ELF-1 (cell line): Measurements from ENCODE around the gene MAP3K12.
"Not testable (repeated sequence)": the region's sequence is repeated elsewhere in the genome, so short reads cannot be mapped to it uniquely, and the experiment has no call there.

ENCODE experiments used
- DNase-seq: peaks from one replicate; pipeline ENCODE4 v3.0.0-alpha.2; 2016; ENCODE audit warnings: low read depth, low spot score

MAP3K12 gene

DNA sequence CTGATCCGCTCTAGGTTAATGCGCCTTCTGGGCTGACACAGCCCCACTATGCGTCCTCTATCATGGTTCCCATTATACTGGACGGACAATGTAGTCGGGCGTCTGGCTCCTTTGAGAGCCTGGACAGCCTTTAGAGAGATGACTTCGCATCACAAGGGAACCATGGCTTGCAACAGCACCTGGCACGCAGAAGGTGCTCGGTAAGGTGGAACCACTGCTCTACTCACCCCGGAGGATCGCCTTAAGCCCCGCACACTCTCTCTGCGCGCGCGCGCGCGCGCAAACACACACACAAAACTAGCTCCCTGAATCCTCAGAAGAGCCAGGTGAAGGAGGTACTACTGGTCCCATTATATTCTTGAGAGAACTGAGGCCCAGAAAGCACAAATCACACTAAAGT, 7.1 kb downstream of the MAP3K12 start:
- DNase-seq, result peak; percentile 67

DNA sequence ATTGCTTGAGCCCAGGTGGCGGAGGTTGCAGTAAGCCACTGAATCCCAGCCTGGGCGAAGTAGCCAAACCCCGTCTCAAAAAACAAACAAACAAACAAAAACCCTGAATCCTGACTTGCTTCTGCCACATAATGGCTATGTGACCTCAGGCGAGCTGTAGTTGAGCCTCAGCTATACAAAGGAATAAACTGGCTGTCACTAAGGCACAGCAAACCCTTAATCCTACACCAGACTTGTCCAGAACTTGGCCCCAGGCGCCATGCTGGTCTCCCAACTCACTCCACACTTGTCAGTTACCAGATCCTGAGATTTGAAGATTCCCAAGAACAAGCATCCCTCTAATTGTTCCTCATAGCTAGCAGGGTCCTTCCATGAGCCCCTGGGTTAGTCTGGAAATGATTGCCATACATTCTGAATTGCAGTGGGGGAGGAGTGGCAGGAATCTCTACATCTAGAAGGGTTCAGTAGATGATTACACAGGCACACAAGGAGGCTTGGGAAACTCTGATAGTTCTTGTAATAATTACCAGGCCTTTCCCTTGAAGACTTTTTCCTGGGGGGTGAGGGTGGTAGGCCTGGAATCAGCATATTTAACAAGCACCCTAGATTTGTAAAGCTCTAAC, 9.9 kb downstream of the MAP3K12 start:
- DNase-seq, result peak; percentile 83

DNA sequence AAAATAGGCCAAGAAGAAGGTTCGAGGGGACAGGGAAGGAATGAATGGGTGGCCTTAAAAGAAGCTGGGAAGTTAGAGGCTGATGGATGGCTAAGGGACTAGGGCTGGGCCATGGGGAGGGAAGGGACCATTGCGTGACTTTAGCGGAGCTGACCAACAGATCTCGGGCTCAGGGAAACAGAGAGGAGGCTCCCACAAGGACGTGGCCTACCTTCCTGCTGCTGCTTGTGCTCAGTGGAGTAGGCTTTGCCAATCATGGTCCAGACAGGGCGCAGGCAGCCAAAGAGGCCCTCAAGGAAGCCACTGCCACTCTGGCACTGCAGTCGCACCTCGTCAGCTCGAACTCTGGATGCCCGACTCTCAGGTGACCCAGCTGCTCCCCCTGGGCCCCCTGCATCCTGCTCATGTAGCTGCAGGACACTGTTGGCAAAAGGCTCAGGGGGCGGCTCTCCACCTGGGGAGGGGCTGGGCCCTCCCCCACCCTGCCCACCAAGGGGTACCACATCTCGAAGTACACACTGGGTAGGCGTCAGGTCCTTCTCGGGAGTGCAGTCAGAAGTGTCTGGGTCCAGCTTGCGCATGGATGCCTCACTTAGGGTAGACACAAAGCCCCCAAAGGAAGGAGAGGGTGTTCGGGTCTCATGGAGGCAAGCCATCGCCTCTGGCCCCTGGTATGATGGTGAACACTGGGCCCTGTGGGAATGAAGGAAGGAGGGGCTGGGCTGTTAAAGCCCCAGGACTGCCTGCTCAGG, 12.3 kb downstream of the MAP3K12 start:
- no peak for DNase-seq

DNA sequence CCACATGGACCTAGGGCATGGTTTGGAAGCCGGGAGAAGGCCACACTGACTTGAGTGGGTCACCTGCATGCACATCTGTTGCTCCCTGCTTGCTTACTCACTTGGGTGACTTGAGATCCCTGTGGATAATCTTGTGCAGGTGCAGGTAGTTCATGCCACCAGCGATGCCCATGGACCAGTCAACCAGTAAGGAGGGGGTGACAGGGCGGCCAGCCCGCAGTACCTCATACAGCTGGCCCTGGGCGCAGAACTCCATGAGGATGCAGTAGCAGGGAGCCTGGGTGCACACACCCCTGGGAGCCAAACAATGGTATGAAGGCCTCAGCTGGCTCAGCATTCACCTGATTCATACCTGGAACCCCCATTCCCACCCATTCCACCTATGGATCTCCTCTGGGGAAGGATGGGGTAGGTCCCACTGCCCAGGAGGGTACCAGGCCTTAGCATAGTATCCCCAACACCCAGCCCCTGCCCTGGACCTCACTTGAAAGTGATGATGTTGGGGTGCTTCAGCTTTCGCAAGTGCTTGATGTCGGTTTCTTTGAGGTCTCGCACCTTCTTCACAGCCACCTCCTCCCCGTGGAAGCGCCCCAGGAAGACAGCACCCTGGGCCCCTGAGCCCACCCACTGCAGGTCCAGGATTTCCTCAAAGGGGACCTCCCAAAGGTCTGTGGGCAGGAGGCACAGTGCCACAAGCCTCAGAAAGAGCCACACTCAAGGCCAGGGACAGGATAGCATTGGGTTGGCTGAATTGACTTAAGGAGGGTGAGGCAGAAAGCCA, 13.1 kb downstream of the MAP3K12 start:
- no peak for DNase-seq

DNA sequence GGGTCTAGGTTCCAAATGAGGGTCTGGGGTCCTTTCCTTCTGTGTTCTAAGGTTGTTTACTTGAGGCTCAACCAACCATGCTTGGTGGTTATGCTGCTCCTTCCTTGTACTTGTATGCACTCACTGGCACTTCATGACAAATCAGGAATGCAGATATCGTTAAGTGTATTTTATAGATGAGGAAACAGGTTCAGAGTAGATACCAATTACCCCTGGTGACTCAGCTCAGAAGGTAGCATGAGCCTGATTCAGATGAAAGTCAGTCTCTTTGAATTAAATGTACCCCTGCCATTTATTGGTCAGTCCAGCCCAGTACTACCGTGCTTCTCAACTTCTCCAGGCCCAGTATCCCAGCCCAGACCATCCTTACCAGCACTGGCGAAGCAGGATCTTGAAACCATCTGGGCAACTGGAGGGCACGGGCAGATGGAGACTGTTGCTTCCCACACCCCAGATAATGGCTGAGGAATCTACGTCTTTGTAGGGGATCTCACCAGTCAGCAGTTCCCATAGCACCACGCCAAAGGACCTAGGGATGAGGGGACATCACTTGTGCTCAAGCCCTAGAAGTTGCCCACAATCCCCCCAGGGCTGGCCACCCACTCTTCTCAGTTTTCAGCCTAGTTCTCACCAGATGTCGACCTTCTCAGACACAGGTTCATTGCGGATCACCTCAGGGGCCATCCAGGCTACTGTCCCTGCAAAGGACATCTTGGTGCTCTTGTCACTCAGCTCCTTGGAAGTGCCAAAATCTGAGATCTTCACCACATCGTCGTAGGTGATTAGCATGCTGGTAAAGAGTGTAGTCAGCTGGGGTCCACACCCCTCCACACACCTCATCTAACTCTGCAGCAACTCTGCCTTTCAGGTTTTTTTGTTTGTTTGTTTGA, 14.3 kb downstream of the MAP3K12 start:
- DNase-seq, result no peak

DNA sequence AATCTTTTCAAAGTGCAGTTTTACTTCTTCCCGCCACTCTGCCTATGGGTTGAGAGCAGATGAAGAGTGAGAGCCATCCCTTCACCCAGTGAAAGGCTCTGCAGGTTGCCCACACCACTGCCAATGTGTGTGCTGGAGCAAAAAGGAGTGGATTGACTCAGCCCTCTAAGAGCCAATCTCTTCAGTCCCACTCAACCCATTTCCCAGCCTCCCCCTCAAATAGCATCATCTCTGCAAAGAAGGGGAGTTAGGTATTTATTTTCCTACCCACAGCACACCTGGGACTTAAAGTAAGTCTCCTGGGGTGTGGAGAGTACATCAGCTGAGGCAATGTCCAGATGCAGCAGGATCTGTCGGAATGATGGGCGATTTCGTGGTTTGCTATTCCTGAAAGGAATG, 15.3 kb downstream of the MAP3K12 start:
- no peak for DNase-seq

DNA sequence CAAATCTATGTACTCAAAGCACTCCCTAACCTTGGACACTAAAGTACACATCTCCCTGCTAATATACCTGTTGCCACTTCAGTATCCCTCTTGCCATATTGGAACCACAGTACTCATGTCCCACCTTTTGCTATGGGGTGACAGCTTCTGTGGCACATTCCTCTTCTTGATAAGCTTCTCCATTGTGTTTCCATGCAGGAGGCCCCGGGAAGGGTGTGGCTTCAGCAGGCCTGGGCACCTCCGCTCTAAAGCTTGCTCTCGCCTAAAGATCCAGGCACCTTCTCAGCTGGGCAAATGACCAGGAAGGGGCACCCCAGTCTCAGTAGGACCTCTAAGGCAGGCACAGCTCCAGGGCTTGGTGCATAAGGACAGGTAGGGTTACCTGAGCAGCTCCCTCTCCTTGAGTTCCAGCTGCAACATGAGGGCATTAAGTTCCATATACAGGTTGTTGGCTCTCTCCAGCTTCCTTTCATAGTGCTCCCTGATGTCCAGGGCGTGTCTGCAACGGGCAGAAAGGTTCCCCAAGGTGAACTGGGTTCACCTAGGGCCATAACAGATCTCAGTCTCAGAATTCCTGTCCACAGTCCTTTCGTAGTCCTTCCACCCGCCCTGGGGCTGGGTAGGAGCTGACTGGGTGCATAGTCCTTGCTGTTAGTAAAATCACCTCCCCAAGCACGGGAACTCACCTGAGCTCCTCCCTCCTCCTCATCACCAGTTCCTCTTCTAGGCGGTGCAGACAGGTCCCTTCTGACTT, 15.9 kb downstream of the MAP3K12 start:
- DNase-seq, result peak; percentile 32

DNA sequence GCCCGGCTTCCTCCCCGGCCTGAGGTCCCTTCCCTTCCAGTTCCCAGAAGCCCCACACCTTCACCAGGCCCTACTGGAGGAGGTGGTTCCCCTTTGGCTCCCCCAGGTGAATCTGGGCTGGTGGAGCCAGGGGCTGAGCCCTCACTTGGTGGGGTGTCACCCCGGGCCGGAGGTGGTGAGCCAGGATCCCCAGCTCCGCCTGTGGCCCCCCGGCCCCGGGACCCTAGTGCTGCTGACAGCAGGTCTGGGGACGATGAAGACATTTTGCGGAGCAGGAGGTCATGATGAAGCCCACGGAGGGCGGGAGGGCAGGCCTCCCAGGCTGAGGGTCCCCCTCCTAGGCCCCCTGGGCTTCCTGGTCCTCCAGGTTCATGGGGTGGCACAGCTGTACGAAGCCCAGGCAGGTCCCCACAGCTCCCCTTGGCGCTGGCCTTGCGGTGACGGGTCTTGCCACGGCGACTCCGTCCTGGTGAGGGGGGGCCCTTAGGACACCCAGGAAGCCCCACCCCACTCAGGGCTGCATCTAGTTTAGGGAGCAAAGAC, 16.6 kb downstream of the MAP3K12 start:
- DNase-seq, result no peak

DNA sequence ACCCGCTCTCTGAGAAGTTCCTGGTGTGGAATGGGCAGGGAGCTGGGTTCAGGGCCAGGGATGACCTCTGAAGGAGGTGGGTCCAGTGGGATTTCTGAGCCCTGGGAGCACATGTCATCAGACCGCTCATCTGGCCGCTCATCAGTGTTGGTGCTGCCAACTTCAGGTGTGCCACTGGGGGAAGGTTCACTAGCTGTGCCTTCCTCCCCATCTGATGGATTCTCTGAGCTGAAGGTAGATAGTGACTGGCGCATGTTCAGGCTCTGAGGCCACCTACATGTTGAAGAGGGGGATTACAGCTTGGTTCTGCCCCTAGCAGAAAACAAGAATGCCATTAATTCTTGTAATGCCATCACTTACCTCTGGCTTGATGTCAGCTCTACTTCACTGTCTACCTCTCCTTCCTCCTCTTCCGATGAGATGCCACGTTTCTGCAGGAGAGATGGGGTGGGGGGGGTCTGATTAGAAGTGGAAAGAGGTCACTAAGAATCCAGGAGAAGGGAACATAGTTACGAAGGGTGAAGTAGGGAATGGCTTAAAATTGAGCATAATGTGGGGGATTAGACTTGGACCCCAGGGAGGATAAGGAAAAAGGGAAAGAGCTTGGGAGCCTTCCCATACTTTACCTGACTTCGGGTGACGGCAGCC, 17.2 kb downstream of the MAP3K12 start:
- peak; percentile 61 for DNase-seq

DNA sequence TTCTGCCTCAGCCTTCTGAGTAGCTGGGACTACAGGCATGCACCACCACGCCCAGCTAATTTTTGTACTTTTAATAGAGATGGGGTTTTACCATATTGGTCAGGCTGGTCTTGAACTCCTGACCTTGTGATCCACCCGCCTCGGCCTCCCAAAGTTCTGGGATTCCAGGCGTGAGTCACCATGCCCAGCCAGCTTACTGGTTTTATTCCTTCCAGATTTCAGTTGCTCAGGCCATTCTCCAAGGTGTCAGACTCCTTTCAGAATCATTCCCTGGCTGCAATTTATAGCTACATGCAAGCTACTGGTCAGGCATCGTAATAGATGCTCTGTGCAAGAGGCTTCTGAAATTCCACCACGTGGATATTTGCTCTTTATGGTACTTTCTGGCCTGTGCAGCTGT, 17.8 kb downstream of the MAP3K12 start:
- DNase-seq, result not testable (repeated sequence)

DNA sequence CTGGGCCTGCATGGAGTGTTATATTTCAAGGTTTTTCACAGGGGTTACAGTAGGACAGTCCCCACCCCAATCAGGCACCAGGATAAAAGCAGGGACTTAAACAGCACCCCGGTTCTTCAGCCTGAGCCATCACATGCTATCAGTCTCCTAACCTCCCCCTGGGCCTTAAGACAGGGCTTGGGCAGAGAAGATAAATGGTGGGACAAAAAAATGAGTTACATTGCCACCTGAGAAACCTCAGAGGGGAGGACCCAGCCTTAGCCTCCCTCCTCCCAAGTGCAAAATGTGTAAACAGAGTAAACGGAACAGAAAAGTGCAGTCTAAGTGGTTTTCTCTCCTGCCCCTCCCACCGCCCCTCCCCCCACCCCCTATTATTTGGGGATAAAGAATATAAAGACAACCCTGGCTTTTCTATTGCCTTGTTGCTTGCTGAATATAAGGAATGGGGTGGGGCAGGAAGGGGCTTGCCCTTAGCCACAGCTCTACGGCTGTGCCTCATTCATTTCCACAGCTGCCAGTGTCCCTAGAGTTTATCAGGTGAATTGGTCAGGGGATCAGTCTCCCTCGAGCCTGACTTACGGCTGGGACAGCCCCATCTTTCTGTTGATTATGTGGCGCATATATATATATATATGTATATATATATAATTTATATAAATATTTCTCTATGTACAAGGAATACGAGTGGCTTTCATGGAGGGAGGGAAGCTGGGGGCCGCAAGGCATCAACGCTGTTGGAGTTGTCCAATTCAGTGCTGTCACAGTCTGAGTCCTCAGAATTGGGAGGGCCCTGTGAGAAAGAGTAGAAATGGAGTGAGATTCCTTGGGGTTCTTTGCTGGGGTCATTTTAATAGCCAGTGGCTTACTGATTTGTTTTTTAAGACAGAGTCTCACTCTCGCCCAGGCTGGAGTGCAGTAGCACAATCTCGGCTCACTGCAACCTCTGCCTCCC, 18.5 kb downstream of the MAP3K12 start:
- DNase-seq, result no peak

DNA sequence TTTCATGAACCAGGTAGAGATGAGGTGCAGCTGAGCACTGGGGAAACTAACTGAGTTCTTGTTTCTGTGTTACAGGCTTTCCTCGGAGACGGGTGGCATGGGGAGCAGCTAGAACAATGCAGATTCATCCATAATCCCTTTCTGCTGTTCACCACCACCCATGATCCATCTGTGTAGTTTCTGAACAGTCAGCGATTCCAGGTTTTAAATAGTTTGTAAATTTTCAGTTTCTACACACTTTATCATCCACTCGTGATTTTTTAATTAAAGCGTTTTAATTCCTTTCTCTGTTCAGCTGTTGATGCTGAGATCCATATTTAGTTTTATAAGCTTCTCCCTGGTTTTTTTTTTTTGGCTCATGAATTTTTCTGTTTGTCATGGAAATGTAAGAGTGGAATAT, 19.9 kb downstream of the MAP3K12 start:
- DNase-seq, result no peak

DNA sequence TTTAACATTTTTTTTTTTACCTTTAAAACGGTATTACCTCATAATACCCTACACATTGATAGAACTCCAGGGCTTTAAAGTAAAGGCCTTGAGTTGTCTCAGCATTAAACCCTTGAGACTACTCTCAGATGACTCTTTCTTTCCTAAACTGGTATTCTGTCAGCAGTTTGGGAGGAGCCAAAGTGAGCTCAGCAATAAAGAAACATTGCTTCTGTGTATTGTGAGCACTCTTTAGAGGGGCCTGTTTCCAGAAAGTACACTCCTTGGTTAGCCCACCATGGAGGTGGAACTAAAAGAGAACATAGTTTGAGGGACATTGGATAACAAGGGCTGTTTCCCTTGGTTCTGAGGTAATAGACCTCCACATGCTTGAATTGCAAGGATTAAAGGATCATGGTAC, 20.4 kb downstream of the MAP3K12 start:
- no peak for DNase-seq

DNA sequence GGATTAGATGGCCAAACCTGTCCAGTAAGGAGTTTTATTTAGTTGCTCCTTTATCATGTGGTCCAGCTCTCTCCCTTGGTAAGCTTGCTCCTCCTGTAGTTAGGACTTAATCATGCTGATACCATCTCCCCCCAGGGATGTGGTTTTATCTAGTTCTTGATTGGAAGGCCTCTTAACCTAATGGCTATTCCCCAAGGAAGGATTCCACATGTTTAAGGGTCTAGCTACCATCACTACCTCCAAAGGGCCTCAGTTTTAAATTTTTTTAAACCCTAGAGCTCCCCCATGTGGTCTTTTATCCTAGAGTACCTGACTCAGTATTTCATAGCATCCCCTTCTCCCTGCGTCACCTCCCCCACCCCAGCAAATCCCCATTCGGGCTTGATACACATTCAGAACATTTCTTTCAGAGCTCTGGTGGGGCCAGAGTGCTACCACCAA, 22.5 kb downstream of the MAP3K12 start:
- DNase-seq, result peak; percentile 54

DNA sequence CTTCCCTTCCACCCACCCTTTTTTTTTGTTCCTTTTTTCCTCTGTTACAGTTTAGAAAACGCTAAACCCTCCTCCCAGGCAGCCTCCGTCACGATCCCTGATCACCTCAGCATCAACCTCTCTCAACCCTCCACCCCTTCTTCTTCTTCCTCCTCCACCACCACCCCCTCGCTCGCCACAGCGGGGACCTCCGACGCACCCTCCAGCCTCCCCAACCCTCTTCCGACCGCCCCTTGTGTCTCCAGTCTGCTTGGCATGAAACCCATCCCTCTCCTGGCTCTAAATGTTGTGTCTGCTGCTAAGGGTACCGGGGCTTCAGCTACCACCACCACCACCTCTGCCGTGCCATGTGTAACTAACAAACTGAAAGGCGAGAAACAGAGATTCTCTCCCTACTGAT, 24.4 kb downstream of the MAP3K12 start:
- no peak for DNase-seq

DNA sequence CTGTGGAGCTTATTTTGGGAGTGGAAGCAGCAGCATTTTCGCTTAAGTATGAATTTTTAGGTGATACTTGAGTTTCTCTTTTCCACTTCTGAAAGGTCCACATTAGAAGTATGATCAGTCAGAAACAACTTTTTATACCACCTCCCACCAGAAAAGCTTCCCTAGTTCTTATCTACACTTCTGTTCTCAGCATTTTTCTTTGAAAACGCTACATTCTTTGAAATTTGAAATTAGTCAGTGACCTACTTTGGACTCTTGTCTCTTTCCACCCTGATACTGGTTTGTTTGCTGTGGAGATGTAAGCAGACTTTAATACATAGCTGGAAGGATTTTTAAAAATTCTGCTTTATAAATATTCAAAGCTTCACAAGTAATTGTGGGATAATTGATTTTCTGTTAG, 25.2 kb downstream of the MAP3K12 start:
- no peak for DNase-seq

DNA sequence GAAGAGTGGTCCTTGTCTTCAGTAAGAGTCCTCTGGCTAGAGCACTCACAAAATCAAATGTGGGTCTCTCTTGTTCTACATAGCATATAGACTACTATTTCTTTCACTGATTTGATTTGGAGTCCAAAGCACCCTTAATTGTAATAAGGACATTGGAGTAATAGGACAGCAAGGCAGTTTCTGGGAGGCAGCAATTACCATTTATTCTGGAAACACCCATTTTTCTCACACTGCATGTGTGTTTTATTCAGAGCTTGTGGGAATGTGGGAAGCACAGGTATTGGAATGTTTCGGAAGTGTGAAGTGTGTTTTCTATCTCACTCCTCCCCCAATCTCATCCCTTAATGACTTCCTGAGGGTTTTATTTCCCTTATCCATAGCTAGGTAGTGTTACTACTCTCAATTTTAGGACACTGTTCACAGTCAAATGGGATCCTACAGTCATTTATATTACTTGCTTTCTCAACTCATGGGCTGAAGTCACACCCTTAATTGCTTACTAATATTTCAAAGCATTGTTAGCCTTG, 27.1 kb downstream of the MAP3K12 start:
- no peak for DNase-seq

DNA sequence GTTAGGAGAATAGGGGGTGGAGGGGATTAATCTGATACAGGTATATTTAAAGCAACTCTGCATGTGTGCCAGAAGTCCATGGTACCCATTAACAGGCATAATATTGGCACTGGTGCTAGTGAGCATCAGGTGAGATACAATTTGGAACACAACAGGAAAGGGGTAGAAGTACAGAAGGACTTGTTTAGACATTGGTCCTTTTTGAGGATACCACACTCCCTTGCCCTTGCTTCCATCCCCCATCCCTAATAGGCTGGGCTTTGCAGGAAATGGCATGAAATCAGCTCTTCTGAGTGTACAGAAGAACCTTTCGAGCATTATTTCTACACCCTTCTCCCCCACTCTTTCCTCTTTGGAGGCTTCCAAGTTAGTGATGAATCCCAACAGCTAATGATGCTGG, 31.0 kb downstream of the MAP3K12 start:
- DNase-seq, result no peak

DNA sequence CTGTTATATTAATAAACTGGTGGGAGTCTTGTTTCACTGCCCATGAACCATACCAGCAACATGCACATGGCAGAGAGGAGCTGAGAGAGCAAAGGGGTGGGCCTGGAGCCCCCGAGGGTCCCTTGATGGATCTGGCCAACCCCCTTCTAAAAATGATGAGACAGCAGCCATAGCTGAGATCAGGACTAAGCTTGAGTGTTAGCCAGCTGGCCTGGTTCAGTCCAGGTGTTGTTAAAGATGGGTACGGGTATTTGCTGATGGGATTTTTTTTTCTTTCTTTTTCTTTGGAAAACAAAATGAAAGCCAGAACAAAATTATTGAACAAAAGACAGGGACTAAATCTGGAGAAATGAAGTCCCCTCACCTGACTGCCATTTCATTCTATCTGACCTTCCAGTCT, 31.4 kb downstream of the MAP3K12 start:
- DNase-seq, result no peak
